SK-N-SH (cell line): ENCODE results near the gene PCDHGA5.

ENCODE experiments used
- CTCF ChIP-seq: fragments of 200-600 bp; sonication (generic); IDR thresholded peaks from 2 replicates; pipeline ENCODE4 v1.6.1; 2017; ENCODE audit warnings: antibody characterized with exemption, mild to moderate bottlenecking, moderate library complexity
- EZH2phosphoT487 ChIP-seq: fragments of 200-600 bp; sonication (generic); IDR thresholded peaks from 2 replicates; pipeline ENCODE4 v1.6.1; 2017; ENCODE audit warnings: low read depth, mixed run types, mild to moderate bottlenecking, antibody characterized with exemption, moderate library complexity, borderline replicate concordance
- TF ChIP-seq, protein P1 (sequence below): IDR thresholded peaks from 2 replicates; pipeline ENCODE4 v1.4.0; 2012; ENCODE audit warnings: low read depth

DNA sequence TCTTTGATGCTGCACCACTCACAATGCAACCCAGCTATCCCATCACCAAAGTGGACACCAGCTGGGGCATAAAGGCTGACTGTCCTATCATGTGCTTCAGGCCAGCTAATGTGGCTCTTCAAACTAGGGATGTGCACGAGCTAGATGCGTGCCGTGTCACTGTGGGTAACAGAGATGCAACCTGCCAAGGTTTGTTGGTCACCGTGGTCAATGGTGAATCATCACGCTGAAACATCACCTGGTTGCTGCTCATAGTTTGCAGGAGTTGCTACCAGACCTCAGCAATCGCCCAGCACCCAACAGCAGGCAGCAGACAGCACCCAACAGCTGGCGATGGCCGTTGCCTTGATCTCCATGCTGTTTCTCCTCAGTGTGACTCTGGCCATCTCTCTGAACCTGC is 35.7 kb upstream of the PCDHGA5 start:
- TF ChIP-seq CTCF (no peak), EZH2phosphoT487 (no peak)
- TF ChIP-seq, protein P1, sequence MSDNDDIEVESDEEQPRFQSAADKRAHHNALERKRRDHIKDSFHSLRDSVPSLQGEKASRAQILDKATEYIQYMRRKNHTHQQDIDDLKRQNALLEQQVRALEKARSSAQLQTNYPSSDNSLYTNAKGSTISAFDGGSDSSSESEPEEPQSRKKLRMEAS, result no peak
